RWPE1 (cell line): ENCODE measurements around the gene SPRN.
A peak's percentile ranks its signal among the peaks of the same experiment; 100 is the strongest.

Source experiments
- CTCF ChIA-PET: fragments of 350-600 bp; sonication (Branson Sonifier 250); formaldehyde crosslinking; extraction: SDS; loops from one replicate; lab custom pipeline; 2021; lab: Yijun Ruan, JAX
- POLR2A ChIA-PET: fragments of 400-600 bp; formaldehyde crosslinking; extraction: SDS; loops from one replicate; lab custom pipeline; 2020; ENCODE audit warnings: antibody characterized with exemption; ENCODE audit not compliant: low non-redundant PET; lab: Yijun Ruan, JAX
- DNase-seq: peaks from one replicate; pipeline ENCODE4 v3.0.0; 2012; ENCODE audit warnings: low spot score
- H3K27ac ChIP-seq: fragments of 450-650 bp; 2 replicates; pipeline ENCODE4 v1.5.1; 2017
- TF ChIP-seq, protein P1 (sequence below): fragments of 450-650 bp; conservative IDR thresholded peaks from 2 replicates; pipeline ENCODE4 v1.5.1; 2017; ENCODE audit warnings: low read depth, mild to moderate bottlenecking

The SPRN gene

DNA sequence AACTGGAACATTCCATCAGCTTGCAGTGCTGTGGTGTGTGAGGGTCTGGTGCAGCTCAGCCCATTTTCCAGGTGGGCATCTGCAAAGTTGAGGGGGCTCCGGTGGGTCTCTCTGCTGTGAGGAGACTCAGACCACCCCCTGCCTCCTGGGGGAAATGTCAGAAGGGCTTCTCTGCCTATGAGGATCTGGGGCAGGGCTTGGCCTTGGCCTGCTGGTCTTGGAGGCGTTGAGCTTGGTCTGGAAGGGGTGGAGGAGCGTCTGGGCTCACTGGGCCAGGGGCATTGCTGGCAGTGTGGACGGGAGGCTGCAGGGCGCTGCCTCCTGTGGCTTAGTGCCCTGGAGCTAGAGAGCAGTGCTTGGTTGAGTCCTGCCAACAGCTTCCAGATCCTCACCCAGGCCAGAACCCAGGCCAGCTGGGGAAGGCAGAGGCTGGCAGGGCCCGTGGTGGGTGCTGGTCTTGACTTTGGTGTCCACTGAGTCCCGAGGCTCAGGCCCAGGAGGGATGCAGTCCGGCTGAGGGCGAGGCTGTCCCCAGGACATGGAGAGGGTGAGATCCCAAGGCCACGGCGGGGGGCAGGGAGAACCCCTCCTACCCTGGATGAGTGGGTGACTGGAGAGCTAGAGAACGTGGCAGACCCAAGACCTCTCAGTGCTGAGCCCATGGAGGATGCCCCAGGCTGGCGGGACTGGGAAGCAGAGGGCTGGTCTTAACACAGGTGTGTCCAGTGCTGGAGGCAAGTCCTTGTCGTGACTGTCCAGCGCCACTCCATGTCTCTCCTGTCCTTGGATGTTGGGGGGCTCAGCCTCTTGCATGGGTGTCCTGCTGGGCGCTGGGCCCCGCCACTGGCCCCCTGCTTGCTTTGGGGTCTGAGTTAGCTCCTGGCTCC, 2.8 kb downstream of the SPRN start:
- CTCF ChIA-PET: interaction anchor here (0.6 to 1.3 kb wide), 4 partner anchors 17 to 136 kb away, joined by 3 to 4 read pairs (median 4); no protein-coding TSS in a partner anchor
- TF ChIP-seq, protein P1, sequence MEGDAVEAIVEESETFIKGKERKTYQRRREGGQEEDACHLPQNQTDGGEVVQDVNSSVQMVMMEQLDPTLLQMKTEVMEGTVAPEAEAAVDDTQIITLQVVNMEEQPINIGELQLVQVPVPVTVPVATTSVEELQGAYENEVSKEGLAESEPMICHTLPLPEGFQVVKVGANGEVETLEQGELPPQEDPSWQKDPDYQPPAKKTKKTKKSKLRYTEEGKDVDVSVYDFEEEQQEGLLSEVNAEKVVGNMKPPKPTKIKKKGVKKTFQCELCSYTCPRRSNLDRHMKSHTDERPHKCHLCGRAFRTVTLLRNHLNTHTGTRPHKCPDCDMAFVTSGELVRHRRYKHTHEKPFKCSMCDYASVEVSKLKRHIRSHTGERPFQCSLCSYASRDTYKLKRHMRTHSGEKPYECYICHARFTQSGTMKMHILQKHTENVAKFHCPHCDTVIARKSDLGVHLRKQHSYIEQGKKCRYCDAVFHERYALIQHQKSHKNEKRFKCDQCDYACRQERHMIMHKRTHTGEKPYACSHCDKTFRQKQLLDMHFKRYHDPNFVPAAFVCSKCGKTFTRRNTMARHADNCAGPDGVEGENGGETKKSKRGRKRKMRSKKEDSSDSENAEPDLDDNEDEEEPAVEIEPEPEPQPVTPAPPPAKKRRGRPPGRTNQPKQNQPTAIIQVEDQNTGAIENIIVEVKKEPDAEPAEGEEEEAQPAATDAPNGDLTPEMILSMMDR: no peak
- DNase-seq: no peak
- POLR2A ChIA-PET: interaction anchor here (0.6 kb wide), 1 partner anchor 157 kb away, joined by 3 read pairs; no protein-coding TSS in a partner anchor
- H3K27ac ChIP-seq: no peak overlapping the region

DNA sequence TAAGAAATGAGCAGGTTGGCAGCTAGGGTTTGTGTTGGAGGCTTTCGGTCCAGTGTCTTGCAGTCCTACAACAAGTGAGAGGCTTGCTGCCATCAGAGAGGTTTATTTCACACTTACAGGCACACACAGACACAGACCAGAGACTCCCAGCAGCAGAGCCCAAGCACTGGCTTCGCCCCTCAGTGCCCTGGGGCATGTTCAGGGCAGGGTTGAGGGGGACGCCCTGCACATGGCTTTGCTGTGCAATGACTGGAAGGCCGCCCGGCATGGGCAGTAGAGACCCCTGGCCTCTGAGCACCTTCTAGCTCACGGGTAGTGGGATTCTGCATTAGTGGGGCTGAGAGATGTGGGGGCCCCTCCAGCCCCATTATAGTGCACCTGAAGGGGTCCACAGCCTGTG, 3.8 kb downstream of the SPRN start:
- no peak overlapping the region for H3K27ac ChIP-seq
- no peak for DNase-seq
- ChIA-PET CTCF (interaction anchor here (0.6 kb wide), 1 partner anchor 184 kb away, joined by 3 read pairs; no protein-coding TSS in a partner anchor), POLR2A (no interaction called here)
- TF ChIP-seq, protein P1: no peak

DNA sequence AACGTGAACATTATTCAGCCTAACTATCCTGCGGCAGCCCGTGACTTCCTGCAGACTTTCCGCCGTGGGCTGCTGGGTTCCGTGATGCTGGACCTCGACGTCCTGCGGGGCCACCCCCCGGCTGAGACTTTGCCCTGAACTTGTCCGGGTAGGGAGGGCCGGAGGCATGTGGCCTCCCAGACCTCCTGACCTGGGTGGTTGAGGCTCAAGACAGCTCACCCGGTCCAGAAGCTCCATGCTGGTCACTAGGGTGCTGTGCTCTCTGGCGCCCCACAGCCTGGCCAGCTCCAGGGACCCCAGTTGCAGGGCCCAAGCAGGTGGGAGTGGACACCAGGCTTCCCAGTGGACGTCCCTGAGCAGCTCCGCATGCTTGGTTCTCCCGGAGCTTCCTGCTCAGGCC, 4.4 kb downstream of the SPRN start:
- 0 out of 2 replicates have a peak overlapping the region, but pooled peaks have one; percentile 4 for H3K27ac ChIP-seq
- TF ChIP-seq, protein P1: no peak
- ChIA-PET POLR2A (no interaction called here), CTCF (interaction anchor here (0.6 to 1.9 kb wide), 2 partner anchors 90 to 183 kb away, joined by 3 to 8 read pairs; no protein-coding TSS in a partner anchor)
- no peak for DNase-seq

DNA sequence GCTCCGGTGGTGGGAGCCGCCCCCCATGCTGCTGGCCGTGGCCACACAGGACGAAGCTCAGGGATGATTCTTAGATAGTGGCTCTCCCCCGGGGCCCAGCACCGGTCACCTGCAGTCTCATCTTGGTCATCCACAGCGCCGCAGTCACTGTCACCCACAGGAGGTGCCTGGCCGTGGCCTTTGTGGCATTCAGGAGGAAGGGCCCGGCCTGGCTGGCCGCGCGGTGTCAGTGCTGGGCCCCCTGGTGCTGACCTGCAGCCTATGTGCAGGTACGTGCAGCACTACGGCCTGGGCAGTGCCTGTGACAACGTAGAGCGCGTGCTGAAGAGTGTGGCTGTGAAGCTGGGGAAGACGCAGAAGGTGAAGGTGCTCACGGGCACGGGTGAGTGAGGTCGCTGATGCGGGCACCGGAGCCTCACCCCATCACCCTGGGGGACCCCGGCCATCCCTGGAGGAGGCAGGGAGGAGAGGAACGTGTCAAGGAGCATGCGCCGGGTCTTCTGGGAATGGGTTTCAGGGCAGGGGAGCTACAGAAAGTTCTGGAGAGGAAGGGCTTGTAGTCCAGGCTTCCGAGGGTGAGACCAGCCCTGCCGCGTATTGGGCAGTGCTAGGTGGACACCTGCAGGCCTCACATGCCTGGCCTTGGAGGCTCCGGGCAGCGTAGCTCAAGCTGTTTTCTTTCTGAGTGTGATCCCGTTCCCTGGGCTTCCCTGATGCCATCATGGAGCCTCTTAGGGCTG, 5.0 kb downstream of the SPRN start:
- TF ChIP-seq, protein P1: no peak
- ChIA-PET POLR2A (no interaction called here), CTCF (interaction anchor here (1.9 kb wide), 1 partner anchor 90 kb away, joined by 8 read pairs; no protein-coding TSS in a partner anchor)
- H3K27ac ChIP-seq: 0 out of 2 replicates have a peak overlapping the region, but pooled peaks have one; percentile 4
- DNase-seq: no peak

DNA sequence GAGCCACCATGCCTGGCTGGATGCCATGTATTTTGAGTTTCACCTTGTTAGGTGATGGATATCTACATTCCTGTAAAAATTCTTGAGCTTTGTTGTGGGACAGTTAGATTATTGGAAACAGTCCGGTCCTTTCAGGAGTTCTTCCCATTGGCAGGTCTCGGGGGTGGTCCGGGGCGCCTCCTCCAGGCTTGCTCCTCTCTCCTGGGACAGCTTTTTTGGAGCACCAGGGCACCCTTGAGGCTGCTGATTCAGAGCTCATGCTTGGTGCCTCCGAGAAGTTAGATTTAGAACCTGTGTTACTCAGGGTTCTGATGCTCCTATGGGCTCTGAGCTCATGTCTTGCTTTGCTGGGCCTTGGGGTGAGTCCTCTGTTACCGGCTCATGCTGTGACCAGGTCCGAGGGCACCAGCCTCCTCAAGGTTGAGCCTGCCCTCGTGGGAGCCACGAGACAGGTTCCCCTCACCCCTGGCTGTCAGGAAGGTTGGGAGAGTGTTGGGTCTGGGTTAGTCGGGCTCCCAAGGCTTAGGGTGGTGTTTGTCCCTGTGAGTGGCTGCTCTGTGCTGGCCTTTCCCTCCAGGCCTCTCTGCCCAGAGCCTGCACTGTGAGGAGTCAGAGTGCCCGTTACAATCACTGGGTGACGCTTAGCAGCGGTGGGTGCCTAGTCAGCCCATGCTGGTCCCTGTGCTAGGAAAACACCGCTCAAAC, 6.0 kb downstream of the SPRN start:
- H3K27ac ChIP-seq: no peak overlapping the region
- ChIA-PET CTCF (interaction anchor here (1.9 kb wide), 1 partner anchor 89 kb away, joined by 8 read pairs; no protein-coding TSS in a partner anchor), POLR2A (no interaction called here)
- DNase-seq: no peak
- TF ChIP-seq, protein P1: no peak
